Activated naive CD4-positive, alpha-beta T cell treated with anti-CD3 and anti-CD28 coated beads for 36 hours (primary cell): ENCODE data around the gene REV1. TPM values are rescaled to one million over a fixed set of nuclear protein-coding genes. Genes with fewer than 3 reads are reported as not detected.
"Not testable (repeated sequence)": the region's sequence is repeated elsewhere in the genome, so short reads cannot be mapped to it uniquely, and the experiment has no call there.

ENCODE experiments used
- CTCF ChIA-PET: fragments of 350-600 bp; sonication (Branson Sonifier 250); formaldehyde crosslinking; loops from one replicate; lab custom pipeline; 2021; ENCODE audit warnings: antibody characterized with exemption; lab: Charles Lee
- DNase-seq: peaks from one replicate; pipeline ENCODE4 v3.0.0-alpha.2; 2020
- H3K27ac Mint-ChIP-seq: one replicate; pipeline ENCODE4 v1.8.0; 2021; ENCODE audit warnings: mild to moderate bottlenecking, mixed read lengths
- H3K27me3 Mint-ChIP-seq: one replicate; pipeline ENCODE4 v1.8.0; 2021; ENCODE audit warnings: low read depth, mixed read lengths
- H3K36me3 Mint-ChIP-seq: one replicate; pipeline ENCODE4 v1.8.0; 2021; ENCODE audit warnings: low read depth, mixed read lengths
- H3K4me1 Mint-ChIP-seq: one replicate; pipeline ENCODE4 v1.8.0; 2021; ENCODE audit warnings: low read depth, mixed read lengths
- H3K4me3 Mint-ChIP-seq: one replicate; pipeline ENCODE4 v1.8.0; 2021; ENCODE audit warnings: mild to moderate bottlenecking, moderate library complexity, mixed read lengths
- H3K9me3 Mint-ChIP-seq: one replicate; pipeline ENCODE4 v1.8.0; 2021; ENCODE audit warnings: mixed read lengths
- intact Hi-C: fragments of 100-400 bp; cut with micrococcal nuclease; formaldehyde crosslinking; loops from one replicate; pipeline ENCODE4 v1.15.1; 2023
- total RNA-seq, 2 experiments: library from RNA; stranded (reverse); gene quantifications; one replicate each; pipeline ENCODE4 v1.2.3, GENCODE V29; 2021

REV1 gene
- total RNA-seq, 2 experiments from 2014 or later = 29.6 to 32.3 TPM

DNA sequence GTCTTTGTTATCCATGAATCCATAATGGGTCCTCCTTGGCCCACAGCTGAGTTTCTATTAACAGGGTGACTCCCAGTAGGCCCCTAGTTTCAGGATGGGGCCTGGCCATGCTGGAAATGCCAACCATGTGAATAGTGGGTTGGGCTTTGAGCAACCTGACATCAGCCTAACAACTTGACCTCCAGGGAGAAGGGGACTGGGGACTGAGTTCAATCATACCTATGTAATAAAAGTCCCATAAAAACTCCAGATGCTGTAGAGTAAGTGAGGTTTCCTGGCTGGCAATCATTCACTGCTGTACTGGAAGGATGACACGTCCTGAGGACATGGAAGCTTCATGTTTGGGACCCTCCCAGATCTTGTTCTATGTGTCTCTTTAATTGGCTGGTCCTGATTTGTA lies 7.9 kb downstream of the REV1 start:
- Mint-ChIP-seq H3K27ac (no peak overlapping the region), H3K4me3 (no peak overlapping the region)

DNA sequence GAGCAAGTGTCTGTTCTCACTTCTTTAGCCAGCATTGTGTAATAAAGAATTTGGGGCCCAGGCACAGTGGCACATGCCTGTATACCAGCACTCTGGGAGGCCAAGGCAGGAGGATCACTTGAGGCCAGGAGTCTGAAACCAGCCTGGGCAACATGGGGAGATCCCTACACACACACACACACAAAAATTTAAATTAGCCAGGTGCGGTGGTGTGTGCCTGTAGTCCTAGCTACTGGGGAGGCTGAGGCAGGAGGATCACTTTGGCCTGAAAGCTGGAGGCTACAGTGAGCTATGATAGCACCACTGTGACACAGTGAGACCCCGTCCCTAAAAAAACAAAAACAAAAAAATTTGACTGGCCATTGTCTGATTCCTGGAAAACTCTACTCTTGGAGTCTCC lies 8.3 kb downstream of the REV1 start:
- Mint-ChIP-seq H3K27me3 (no peaks in the 10 kb centered on the region), H3K4me3 (no peak overlapping the region), H3K9me3 (no peaks in the 10 kb centered on the region), H3K27ac (no peak overlapping the region), H3K4me1 (peaks cover 70% of the 10 kb centered on the region), H3K36me3 (peaks cover 7% of the 10 kb centered on the region)
- CTCF ChIA-PET = no interaction called here
- no peak for DNase-seq
- intact Hi-C loops = no loop called here

More for the DNA sequence above, 7.9 kb downstream of the REV1 start:
- intact Hi-C loops = no loop called here
- CTCF ChIA-PET = no interaction called here
- no peak for DNase-seq
- Mint-ChIP-seq H3K36me3 (peaks cover 11% of the 10 kb centered on the region), H3K4me1 (peaks cover 70% of the 10 kb centered on the region), H3K27me3 (no peaks in the 10 kb centered on the region), H3K9me3 (no peaks in the 10 kb centered on the region)

DNA sequence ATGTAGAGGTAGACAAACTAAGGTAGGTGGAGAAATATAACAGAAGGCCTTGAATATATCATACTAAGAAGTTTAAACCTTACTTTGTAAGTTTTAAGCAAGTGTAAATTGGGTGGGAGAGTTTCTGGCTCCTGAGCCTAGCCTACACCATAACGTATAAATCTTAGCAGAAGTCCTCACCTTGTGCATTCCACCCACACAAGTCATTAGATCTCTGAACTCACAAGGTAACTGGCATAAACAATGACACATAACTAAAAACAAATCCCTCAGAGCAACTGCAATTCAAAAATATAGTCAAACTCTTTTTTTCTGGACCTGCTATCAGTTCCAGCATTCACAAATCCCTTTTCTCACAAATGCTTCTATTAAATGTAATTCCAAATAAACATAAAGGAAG lies 9.4 kb downstream of the REV1 start:
- CTCF ChIA-PET = no interaction called here
- Mint-ChIP-seq H3K27me3 (no peaks in the 10 kb centered on the region), H3K4me3 (no peak overlapping the region), H3K36me3 (peaks cover 4% of the 10 kb centered on the region), H3K9me3 (no peaks in the 10 kb centered on the region), H3K27ac (no peak overlapping the region), H3K4me1 (peaks cover 61% of the 10 kb centered on the region)
- no peak for DNase-seq
- intact Hi-C loops = no loop called here

DNA sequence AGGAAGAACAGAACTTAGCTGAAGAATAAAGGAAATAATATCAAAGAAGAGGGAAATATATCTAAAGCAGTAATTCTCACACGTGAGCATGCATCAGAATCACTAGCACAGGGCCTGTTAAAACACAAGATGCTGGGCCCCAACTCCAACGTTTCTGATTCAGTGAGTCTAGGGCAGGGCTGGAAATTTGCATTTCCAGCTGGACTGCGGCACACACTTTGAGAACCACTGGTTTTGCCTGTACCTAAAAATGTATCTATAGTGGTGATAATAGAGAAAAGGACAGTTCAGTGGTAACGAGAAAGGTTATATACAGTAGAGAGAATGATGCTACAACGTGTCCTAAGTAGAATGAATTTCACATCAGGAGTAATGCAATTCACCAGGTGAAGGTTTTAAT lies 11.2 kb downstream of the REV1 start:
- CTCF ChIA-PET = no interaction called here

DNA sequence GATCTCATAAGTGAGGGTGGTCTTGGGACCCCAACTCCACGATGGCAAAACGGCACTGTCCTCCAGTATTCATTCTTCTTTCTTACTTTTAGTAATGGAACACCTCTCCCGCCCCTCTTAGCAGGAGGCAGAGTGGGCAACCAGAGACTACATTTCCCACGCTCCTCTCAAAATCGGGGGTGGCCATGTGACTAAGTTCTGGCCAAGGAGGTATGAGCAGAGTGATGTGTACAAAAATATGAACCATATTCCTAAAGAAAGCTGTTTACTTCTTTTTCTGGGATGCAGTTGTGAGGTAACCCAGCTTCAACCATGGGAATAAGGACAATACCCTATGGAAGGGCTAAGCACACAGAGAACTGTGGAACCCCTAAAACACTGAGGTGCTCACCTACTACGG lies 12.8 kb downstream of the REV1 start:
- no peak for DNase-seq
- CTCF ChIA-PET = no interaction called here
- no peaks in the 10 kb centered on the region for H3K9me3 Mint-ChIP-seq
- no peak overlapping the region for H3K4me3 Mint-ChIP-seq
- H3K27me3 Mint-ChIP-seq = no peaks in the 10 kb centered on the region
- intact Hi-C loops = no loop called here
- H3K27ac Mint-ChIP-seq = no peak overlapping the region
- H3K4me1 Mint-ChIP-seq = peaks cover 60% of the 10 kb centered on the region
- H3K36me3 Mint-ChIP-seq = peaks cover 4% of the 10 kb centered on the region

More for the DNA sequence above, 11.2 kb downstream of the REV1 start:
- peaks cover 64% of the 10 kb centered on the region for H3K4me1 Mint-ChIP-seq
- H3K4me3 Mint-ChIP-seq = no peak overlapping the region
- H3K27ac Mint-ChIP-seq = no peak overlapping the region
- DNase-seq = no peak
- intact Hi-C loops = no loop called here
- H3K36me3 Mint-ChIP-seq = peaks cover 4% of the 10 kb centered on the region
- H3K27me3 Mint-ChIP-seq = no peaks in the 10 kb centered on the region
- no peaks in the 10 kb centered on the region for H3K9me3 Mint-ChIP-seq

DNA sequence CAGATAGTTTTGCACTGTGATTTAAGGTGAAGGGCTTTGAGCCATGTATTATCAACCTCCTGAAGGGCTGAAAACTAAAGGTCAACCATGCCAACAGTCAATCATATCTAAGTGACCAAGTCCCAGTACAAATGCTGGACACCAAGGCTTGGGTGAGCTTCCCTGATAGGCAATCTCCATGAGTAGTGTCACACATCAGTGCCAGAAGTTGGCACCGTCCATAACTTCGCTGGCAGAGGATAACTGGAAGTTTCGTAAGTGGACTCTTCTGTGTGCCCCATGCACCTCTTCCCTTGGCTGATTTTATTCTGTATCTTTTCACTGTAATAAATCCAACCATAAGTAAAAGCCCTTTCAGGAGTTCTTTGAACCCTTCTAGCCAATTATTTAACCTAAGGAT lies 13.2 kb downstream of the REV1 start:
- no peak for DNase-seq
- H3K36me3 Mint-ChIP-seq = peaks cover 5% of the 10 kb centered on the region
- no peaks in the 10 kb centered on the region for H3K27me3 Mint-ChIP-seq
- intact Hi-C loops = no loop called here
- H3K4me1 Mint-ChIP-seq = peaks cover 56% of the 10 kb centered on the region
- H3K9me3 Mint-ChIP-seq = peaks cover under 1% of the 10 kb centered on the region
- H3K27ac Mint-ChIP-seq = no peak overlapping the region
- no peak overlapping the region for H3K4me3 Mint-ChIP-seq
- CTCF ChIA-PET = no interaction called here

DNA sequence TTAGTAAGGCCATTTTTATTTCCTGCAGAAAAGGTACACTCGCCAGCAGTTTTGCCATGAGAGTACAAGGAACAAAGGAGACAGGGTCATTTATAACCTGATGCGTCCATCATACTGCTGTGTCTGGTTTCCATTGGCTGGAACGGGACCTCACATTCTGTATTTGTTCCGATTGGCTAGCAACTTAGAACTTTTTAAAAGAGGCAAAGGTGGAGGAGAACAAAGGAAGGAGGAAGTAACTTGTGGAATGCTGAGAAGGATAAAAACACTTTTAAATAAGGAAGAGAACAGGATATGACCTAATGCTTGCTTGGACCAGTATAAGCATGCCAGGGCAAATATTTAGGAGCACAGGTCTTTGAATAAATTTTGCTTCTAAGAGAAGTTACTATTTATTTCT lies 14.7 kb downstream of the REV1 start:
- CTCF ChIA-PET, H3K9me3 Mint-ChIP-seq, intact Hi-C loops, DNase-seq, H3K27me3 Mint-ChIP-seq, H3K36me3 Mint-ChIP-seq, H3K27ac Mint-ChIP-seq, H3K4me3 Mint-ChIP-seq: not testable (repeated sequence)
- H3K4me1 Mint-ChIP-seq = peaks cover 52% of the 10 kb centered on the region

DNA sequence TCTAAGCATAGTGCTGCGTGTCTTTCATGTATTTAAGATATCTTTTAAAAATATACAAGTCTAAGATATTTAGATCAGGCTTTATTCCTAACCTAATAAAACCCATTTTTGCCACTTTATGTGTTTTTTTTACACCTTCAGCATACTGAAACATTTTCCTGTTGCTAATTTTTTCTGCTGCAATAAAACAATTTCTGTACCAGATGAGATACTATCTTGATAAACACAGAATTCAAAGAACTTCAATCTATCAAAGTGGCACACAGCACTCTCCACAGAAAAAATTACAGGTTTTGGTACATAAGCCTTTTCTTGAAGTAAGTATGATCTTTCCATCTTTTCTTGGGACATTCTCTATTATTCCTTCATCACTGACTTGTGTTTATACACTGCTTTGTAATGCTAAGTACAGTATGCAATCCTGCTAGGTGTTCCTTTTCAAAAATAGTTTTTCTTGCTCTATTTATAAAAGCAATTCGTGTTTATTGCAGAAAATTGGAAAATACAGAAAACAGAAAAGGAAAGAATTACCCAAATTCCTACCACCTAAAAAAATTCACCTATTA lies 16.2 kb downstream of the REV1 start:
- H3K4me1 Mint-ChIP-seq = peaks cover 48% of the 10 kb centered on the region
- no peaks in the 10 kb centered on the region for H3K27me3 Mint-ChIP-seq
- DNase-seq = no peak
- H3K4me3 Mint-ChIP-seq = no peak overlapping the region
- H3K9me3 Mint-ChIP-seq = peaks cover 5% of the 10 kb centered on the region
- intact Hi-C loops = no loop called here
- peaks cover 9% of the 10 kb centered on the region for H3K36me3 Mint-ChIP-seq
- CTCF ChIA-PET = no interaction called here
- no peak overlapping the region for H3K27ac Mint-ChIP-seq

DNA sequence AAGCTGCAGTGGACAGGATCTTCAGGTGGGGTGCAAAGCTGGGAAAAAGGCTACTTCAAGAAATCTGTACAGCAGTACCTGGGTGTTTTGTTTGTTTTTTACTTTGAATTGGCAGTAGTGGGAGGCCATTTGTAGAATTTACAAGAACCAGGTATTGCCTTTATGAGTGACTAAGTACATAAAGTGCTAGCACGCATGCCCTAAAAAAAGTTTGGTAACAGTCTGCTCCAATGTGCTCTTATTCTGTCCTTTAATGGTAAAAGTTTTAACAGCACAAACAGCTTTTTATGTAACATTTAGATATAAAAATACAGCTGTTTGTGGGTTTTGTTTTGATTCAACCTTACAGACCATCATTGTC lies 17.2 kb downstream of the REV1 start:
- Mint-ChIP-seq H3K9me3 (peaks cover 5% of the 10 kb centered on the region), H3K4me1 (peaks cover 47% of the 10 kb centered on the region), H3K4me3 (no peak overlapping the region), H3K27ac (no peak overlapping the region), H3K27me3 (no peaks in the 10 kb centered on the region), H3K36me3 (peaks cover 9% of the 10 kb centered on the region)
- CTCF ChIA-PET = interaction anchor here (0.5 kb wide), 1 partner anchor 1646 kb away, joined by 3 read pairs; no protein-coding TSS in a partner anchor
- intact Hi-C loops = no loop called here
- DNase-seq = no peak

DNA sequence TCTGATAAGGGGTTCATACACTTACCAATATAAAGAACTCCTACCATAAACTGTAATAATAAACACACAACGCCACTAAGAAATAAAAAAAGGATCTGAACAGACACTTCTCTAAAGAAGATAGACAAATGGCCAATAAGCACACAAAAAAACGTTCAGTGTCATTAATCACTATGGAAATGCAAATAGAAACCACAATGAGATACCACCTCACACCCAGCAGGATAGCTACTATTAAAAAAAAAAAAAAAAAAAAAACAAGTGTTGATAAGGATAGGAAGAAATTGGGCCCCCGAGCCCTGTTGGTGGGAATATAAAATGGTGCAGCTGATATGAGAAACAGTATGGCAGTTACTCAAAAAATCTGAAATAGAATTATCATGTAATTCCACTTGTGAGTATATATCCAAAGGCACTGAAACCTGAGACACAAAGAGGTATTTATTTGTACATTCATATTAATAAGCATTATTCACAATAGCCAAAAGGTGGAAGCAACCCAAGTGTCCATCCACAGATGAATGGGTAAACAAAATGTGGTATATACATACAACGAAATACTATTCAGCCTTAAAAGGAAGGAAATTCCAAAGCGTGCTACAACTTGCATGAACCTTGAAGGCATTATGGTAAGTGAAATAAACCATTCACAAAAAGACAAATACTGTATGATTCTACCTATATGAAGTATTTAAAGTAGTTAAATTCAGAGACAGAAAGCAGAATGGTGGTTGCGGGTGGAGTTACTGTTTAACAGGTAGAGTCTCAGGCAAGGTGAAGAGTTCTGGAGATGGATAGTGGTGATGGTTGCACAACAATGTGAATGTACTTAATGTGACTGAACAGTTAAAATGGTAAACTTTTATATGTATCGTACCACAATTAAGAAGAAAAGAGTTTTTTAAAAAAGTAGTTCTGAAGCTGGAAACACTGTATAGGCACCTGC lies 17.9 kb downstream of the REV1 start:
- CTCF ChIA-PET = interaction anchor here (0.5 to 0.7 kb wide), 3 partner anchors 827 to 1647 kb away, joined by 3 to 4 read pairs (median 3); no protein-coding TSS in a partner anchor
- Mint-ChIP-seq H3K36me3 (peaks cover 9% of the 10 kb centered on the region), H3K27ac (no peak overlapping the region), H3K9me3 (peaks cover 5% of the 10 kb centered on the region), H3K27me3 (no peaks in the 10 kb centered on the region), H3K4me3 (no peak overlapping the region), H3K4me1 (peaks cover 48% of the 10 kb centered on the region)
- no peak for DNase-seq
- intact Hi-C loops = no loop called here

DNA sequence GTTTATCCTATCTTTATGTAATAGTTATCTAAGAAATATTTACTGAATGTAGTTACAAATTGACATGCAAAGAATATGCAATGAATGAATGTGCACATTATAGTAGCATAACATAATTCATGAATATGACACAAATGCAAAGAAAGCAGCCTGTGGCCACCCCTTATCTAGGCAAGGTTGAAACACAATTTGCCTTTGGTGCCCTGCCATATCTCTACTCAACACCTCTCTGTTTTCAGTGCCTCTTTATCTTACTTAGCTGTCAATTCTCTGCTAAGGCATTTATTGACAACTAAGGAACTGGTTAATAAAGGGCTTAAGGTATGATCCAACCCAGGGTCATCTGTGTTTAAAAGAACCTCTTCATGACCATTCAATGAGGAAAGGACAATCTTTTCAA lies 18.9 kb downstream of the REV1 start:
- Mint-ChIP-seq H3K27ac (no peak overlapping the region), H3K27me3 (no peaks in the 10 kb centered on the region), H3K9me3 (peaks cover 5% of the 10 kb centered on the region), H3K4me3 (no peak overlapping the region), H3K4me1 (peaks cover 43% of the 10 kb centered on the region), H3K36me3 (peaks cover 9% of the 10 kb centered on the region)
- DNase-seq = no peak
- intact Hi-C loops = no loop called here
- CTCF ChIA-PET = no interaction called here

DNA sequence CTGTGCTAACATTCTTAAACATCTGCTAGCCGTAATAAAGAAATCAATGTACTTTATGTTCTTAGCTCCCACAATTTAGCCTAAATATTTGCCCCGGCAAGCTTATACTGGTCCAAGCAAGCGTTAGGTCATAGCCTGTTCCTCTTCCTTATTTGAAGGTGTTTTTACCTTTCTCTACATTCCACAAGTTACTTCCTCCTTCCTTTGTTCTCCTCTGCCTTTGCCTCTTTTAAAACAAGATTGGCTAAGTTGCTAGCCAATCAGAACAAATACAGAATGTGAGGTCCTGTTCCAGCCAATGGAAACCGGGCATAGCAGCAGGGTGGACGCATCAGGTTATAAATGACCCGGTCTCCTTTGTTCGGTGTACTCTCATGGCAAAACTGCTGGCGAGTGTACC lies 19.4 kb downstream of the REV1 start:
- peaks cover 42% of the 10 kb centered on the region for H3K4me1 Mint-ChIP-seq
- H3K27ac Mint-ChIP-seq, H3K9me3 Mint-ChIP-seq, H3K4me3 Mint-ChIP-seq, DNase-seq, H3K36me3 Mint-ChIP-seq, intact Hi-C loops, CTCF ChIA-PET, H3K27me3 Mint-ChIP-seq: not testable (repeated sequence)

DNA sequence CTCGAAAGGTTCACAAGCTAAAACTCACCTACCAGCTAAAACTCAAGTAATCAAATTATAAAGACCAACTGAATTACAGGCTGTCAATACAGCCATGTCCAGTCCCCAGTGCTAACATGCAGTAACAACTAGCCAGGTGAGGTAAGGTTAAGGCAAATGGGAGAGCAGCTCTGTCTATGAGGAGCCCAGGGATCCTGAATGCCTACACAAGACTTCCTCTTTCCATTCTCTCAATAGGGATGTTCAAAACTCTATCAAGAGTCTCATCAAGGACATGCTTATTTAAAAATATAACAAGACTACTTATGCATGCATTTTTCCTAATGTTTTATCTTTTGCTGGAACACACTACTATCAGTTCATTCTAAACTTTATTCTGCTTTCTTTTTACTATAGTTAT lies 20.4 kb downstream of the REV1 start:
- Mint-ChIP-seq H3K27me3 (no peaks in the 10 kb centered on the region), H3K36me3 (peaks cover 10% of the 10 kb centered on the region), H3K9me3 (peaks cover 5% of the 10 kb centered on the region), H3K4me1 (peaks cover 35% of the 10 kb centered on the region), H3K27ac (no peak overlapping the region), H3K4me3 (no peak overlapping the region)
- DNase-seq = no peak
- intact Hi-C loops = no loop called here
- CTCF ChIA-PET = no interaction called here
